K562 (cell line): ENCODE results near the gene C19orf85. TPM values are rescaled to one million over a fixed set of nuclear protein-coding genes. Genes with fewer than 3 reads are reported as not detected.

Experiments
- HDAC2 ChIP-seq: fragments of 450-650 bp; IDR thresholded peaks from 2 replicates; pipeline ENCODE4 v1.6.1; 2016; ENCODE audit warnings: mild to moderate bottlenecking
- KDM5B ChIP-seq: fragments of 200-600 bp; sonication (generic); IDR thresholded peaks from 2 replicates; pipeline ENCODE4 v1.6.1; 2012; ENCODE audit warnings: low read depth, mild to moderate bottlenecking, moderate library complexity, low read length, control low read depth, inconsistent platforms; ENCODE audit not compliant: insufficient replicate concordance
- MTA1 ChIP-seq: fragments of 450-650 bp; IDR thresholded peaks from 2 replicates; pipeline ENCODE4 v1.6.1; 2017; ENCODE audit warnings: borderline replicate concordance
- NFYB ChIP-seq: IDR thresholded peaks from 2 replicates; pipeline ENCODE4 v1.6.1; 2011; ENCODE audit warnings: mild to moderate bottlenecking, moderate library complexity; ENCODE audit not compliant: insufficient read length; ENCODE audit errors: extremely low read depth
- TAF9B ChIP-seq: fragments of 450-650 bp; IDR thresholded peaks from 2 replicates; pipeline ENCODE4 v1.6.1; 2018; ENCODE audit warnings: mild to moderate bottlenecking; ENCODE audit not compliant: partially characterized antibody
- polyA plus RNA-seq, 8 experiments: library from polyadenylated mRNA; depleted of rRNA in 4 of 8; stranded (reverse) in 5 of 8; unstranded in 3 of 8; fragments of >200 nt; fragmentation: Nextera tagmentation in 2 of 8; fragmentation: Illumina TruSeq in 1 of 8; extraction: Ambion mirVana in 2 of 8; extraction: Trizol in 1 of 8; gene quantifications; 2 replicates each; pipeline versions ENCODE4 v1.2.1 to v1.2.3, GENCODE V29; 2011 to 2014; ENCODE audit warnings: inconsistent platforms in 1 of 8, missing spikeins in 1 of 8
- total RNA-seq, 7 experiments: library from RNA; depleted of rRNA in 6 of 7; stranded (reverse); fragments of >200 nt in 6 of 7; fragmentation: Illumina TruSeq in 2 of 7; extraction: Trizol in 2 of 7; gene quantifications; 2 replicates each; pipeline versions ENCODE4 v1.2.1 to v1.2.3, GENCODE V29; 2011 to 2021; ENCODE audit warnings: low replicate concordance in 1 of 7
- TF ChIP-seq, protein P1 (sequence below), 3 experiments: IDR thresholded peaks in 2 of 3; conservative IDR thresholded peaks in 1 of 3; 2 replicates each; pipeline ENCODE4 v1.5.1; 2011 to 2012; ENCODE audit warnings: low read length in 3 of 3, mild to moderate bottlenecking in 3 of 3, control low read depth in 2 of 3, improper control_type of control experiment in 1 of 3, inconsistent platforms in 1 of 3, low read depth in 1 of 3, mixed read lengths in 1 of 3, moderate library complexity in 1 of 3; ENCODE audit not compliant: insufficient read depth in 2 of 3
- TF ChIP-seq, protein P2 (sequence below): fragments of 250-450 bp; sonication (Bioruptor Pico); IDR thresholded peaks from 2 replicates; pipeline ENCODE4 v1.8.0; 2021; ENCODE audit warnings: borderline replicate concordance, mild to moderate bottlenecking, moderate library complexity; ENCODE audit not compliant: poor library complexity, severe bottlenecking
- TF ChIP-seq, protein P3 (sequence below): sonication (generic); formaldehyde crosslinking; IDR thresholded peaks from 2 replicates; pipeline ENCODE4 v1.8.0; 2022; ENCODE audit warnings: mild to moderate bottlenecking, missing genetic modification reagents
- TF ChIP-seq, protein P4 (sequence below): fragments of 450-650 bp; formaldehyde crosslinking; IDR thresholded peaks from 2 replicates; pipeline ENCODE4 v1.4.0; 2020; ENCODE audit warnings: mild to moderate bottlenecking, moderate library complexity
- TF ChIP-seq, protein P5 (sequence below): sonication (generic); formaldehyde crosslinking; IDR thresholded peaks from 2 replicates; pipeline ENCODE4 v1.8.0; 2022; ENCODE audit warnings: missing genetic modification reagents, mild to moderate bottlenecking, borderline replicate concordance
- TF ChIP-seq, protein P6 (sequence below): fragments of 450-650 bp; IDR thresholded peaks from 2 replicates; pipeline ENCODE4 v1.6.1; 2017; ENCODE audit warnings: antibody characterized with exemption, mild to moderate bottlenecking
- TF ChIP-seq, protein P7 (sequence below), 3 experiments: fragments of 200-800 bp in 1 of 3; sonication (Bioruptor generic) in 1 of 3; sonication (generic) in 1 of 3; formaldehyde crosslinking in 1 of 3; IDR thresholded peaks; 2 replicates each; pipeline versions ENCODE4 v1.6.1 to v1.8.0; 2016 to 2022; ENCODE audit warnings: mild to moderate bottlenecking in 2 of 3, missing compliant biosample characterization in 2 of 3, missing genetic modification characterization in 2 of 3, missing genetic modification reagents in 1 of 3

C19orf85 gene
- total and polyA plus RNA-seq, 9 of the 15 experiments (the other 6 are each of a cell fraction or from before 2014, with no cell fraction given): not detected

DNA sequence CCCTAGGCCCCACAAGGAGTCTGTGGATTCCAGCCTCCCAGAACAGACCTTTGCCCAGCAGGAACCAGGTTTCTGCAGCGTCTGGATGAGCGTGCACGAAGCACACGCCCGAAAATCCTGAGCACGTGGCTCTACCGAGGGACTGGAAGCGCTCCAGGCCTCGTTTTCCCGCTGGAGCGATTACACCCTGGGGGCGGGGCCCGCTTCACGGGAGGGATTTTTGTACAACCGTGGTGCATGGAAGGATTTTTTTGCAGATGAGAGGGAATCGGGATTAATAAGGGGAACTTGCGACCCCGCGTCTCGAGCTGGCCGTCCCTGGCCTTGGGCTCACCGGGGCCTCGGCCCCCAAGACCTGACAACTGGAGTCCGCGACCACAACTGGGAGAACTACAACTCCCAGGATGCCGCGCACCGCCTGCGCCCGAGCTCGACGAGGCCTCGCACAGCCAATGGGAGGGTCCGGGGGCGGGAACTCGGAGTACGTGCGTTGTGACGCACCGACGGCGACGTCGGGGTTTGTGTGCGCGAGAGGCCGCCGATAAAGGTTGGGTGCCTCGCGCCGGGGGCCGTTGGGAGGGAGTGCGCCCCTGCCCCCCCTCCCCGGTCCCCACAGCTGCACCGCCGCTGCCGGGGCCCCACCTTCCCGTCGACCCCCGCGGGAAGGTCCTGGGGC, 11.7 kb upstream of the C19orf85 start, which contains the start of gene ZNF628 (continued):
- TF ChIP-seq, protein P1, sequence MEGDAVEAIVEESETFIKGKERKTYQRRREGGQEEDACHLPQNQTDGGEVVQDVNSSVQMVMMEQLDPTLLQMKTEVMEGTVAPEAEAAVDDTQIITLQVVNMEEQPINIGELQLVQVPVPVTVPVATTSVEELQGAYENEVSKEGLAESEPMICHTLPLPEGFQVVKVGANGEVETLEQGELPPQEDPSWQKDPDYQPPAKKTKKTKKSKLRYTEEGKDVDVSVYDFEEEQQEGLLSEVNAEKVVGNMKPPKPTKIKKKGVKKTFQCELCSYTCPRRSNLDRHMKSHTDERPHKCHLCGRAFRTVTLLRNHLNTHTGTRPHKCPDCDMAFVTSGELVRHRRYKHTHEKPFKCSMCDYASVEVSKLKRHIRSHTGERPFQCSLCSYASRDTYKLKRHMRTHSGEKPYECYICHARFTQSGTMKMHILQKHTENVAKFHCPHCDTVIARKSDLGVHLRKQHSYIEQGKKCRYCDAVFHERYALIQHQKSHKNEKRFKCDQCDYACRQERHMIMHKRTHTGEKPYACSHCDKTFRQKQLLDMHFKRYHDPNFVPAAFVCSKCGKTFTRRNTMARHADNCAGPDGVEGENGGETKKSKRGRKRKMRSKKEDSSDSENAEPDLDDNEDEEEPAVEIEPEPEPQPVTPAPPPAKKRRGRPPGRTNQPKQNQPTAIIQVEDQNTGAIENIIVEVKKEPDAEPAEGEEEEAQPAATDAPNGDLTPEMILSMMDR (IDR thresholded peaks at IDR 0.05 in 2 of 3, conservative IDR thresholded peaks at IDR 0.05 in 1 of 3; ENCODE audit: insufficient read depth in 2 of 3, low read depth in 1 of 3, low read length in 3 of 3): peak in 1 of 3 experiments; percentile 11; a peak in 1 of 6 replicates
- TF ChIP-seq MTA1 (peak; percentile 97), TAF9B (no peak), HDAC2 (peak; percentile 77; the same call in 1 of the 2 replicates), KDM5B (no peak), NFYB (peak; percentile 91)
- TF ChIP-seq, protein P2, sequence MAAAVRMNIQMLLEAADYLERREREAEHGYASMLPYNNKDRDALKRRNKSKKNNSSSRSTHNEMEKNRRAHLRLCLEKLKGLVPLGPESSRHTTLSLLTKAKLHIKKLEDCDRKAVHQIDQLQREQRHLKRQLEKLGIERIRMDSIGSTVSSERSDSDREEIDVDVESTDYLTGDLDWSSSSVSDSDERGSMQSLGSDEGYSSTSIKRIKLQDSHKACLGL (CRISPR knock-in tag): peak; percentile 79
- TF ChIP-seq, protein P3, sequence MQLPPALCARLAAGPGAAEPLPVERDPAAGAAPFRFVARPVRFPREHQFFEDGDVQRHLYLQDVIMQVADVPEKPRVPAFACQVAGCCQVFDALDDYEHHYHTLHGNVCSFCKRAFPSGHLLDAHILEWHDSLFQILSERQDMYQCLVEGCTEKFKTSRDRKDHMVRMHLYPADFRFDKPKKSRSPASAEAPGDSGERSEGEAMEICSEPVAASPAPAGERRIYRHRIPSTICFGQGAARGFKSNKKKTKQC (CRISPR knock-in tag): peak; percentile 96
- TF ChIP-seq, protein P4, sequence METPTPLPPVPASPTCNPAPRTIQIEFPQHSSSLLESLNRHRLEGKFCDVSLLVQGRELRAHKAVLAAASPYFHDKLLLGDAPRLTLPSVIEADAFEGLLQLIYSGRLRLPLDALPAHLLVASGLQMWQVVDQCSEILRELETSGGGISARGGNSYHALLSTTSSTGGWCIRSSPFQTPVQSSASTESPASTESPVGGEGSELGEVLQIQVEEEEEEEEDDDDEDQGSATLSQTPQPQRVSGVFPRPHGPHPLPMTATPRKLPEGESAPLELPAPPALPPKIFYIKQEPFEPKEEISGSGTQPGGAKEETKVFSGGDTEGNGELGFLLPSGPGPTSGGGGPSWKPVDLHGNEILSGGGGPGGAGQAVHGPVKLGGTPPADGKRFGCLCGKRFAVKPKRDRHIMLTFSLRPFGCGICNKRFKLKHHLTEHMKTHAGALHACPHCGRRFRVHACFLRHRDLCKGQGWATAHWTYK (CRISPR knock-in tag): peak; percentile 47
- TF ChIP-seq, protein P5, sequence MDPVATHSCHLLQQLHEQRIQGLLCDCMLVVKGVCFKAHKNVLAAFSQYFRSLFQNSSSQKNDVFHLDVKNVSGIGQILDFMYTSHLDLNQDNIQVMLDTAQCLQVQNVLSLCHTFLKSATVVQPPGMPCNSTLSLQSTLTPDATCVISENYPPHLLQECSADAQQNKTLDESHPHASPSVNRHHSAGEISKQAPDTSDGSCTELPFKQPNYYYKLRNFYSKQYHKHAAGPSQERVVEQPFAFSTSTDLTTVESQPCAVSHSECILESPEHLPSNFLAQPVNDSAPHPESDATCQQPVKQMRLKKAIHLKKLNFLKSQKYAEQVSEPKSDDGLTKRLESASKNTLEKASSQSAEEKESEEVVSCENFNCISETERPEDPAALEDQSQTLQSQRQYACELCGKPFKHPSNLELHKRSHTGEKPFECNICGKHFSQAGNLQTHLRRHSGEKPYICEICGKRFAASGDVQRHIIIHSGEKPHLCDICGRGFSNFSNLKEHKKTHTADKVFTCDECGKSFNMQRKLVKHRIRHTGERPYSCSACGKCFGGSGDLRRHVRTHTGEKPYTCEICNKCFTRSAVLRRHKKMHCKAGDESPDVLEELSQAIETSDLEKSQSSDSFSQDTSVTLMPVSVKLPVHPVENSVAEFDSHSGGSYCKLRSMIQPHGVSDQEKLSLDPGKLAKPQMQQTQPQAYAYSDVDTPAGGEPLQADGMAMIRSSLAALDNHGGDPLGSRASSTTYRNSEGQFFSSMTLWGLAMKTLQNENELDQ (CRISPR knock-in tag): 0 out of 2 replicates have a peak, but pooled peaks have one; percentile 63
- TF ChIP-seq, protein P6, sequence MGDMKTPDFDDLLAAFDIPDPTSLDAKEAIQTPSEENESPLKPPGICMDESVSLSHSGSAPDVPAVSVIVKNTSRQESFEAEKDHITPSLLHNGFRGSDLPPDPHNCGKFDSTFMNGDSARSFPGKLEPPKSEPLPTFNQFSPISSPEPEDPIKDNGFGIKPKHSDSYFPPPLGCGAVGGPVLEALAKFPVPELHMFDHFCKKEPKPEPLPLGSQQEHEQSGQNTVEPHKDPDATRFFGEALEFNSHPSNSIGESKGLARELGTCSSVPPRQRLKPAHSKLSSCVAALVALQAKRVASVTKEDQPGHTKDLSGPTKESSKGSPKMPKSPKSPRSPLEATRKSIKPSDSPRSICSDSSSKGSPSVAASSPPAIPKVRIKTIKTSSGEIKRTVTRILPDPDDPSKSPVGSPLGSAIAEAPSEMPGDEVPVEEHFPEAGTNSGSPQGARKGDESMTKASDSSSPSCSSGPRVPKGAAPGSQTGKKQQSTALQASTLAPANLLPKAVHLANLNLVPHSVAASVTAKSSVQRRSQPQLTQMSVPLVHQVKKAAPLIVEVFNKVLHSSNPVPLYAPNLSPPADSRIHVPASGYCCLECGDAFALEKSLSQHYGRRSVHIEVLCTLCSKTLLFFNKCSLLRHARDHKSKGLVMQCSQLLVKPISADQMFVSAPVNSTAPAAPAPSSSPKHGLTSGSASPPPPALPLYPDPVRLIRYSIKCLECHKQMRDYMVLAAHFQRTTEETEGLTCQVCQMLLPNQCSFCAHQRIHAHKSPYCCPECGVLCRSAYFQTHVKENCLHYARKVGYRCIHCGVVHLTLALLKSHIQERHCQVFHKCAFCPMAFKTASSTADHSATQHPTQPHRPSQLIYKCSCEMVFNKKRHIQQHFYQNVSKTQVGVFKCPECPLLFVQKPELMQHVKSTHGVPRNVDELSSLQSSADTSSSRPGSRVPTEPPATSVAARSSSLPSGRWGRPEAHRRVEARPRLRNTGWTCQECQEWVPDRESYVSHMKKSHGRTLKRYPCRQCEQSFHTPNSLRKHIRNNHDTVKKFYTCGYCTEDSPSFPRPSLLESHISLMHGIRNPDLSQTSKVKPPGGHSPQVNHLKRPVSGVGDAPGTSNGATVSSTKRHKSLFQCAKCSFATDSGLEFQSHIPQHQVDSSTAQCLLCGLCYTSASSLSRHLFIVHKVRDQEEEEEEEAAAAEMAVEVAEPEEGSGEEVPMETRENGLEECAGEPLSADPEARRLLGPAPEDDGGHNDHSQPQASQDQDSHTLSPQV: peak; percentile 97
- TF ChIP-seq, protein P7, sequence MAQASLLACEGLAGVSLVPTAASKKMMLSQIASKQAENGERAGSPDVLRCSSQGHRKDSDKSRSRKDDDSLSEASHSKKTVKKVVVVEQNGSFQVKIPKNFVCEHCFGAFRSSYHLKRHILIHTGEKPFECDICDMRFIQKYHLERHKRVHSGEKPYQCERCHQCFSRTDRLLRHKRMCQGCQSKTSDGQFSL (CRISPR knock-in tag; IDR thresholded peaks at IDR 0.05): peak; percentile 85
- TF ChIP-seq, protein P7 (tag; IDR thresholded peaks at IDR 0.05): peak in 1 of 2 experiments; percentile 36; a peak in 1 of 4 replicates
